Non-pigmented ciliary epithelial cell (primary cell): ENCODE results near the gene DVL3.
"Not testable (repeated sequence)": the region's sequence is repeated elsewhere in the genome, so short reads cannot be mapped to it uniquely, and the experiment has no call there.

Experiments used
- DNase-seq: peaks from one replicate; pipeline ENCODE4 v3.0.0-alpha.2; 2010; ENCODE audit warnings: low read depth

DVL3 gene

DNA sequence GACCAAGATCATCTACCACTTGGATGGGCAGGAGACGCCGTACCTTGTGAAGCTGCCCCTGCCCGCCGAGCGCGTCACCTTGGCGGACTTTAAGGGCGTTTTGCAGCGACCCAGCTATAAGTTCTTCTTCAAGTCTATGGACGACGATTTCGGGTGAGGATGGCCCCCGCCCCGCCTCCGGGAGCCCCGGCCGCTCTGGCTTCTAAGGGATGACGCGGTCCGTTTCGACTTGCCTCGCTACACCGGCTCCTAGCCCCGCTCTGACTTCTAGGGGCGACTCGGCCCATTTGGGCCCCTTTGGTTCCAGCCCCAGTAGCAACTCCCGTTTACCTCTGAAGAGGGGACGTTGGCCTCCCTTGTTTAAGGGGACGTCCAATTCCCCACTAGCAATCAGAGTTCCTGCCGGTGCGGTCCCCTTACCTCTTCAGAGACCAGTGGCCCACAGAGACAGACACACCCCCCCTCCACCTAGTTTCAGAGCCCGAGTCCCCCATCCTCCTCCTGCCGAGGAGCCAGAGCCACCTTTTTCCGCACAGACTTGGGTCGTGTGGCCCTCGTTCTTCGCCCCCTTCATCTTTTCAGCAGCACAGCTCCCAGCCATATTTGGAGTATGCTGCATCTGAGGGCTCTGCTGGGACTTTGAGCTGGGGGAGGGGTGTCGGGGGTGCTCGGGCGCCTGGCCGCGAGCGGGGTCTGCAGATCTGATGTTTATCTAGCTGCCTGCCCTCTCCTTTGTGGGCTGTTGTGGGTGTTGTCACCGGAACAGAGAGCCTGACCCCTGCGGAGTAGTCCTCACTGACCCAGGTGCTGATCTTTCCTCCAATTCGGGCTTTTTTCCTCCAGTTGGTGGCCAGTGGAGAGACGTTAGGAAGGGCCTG, 706 bp downstream of the DVL3 start:
- no peak for DNase-seq

- no peak for DNase-seq
These were observed 1.4 kb downstream of the DVL3 start for GRCh38 chr3:184156522-184156955.

DNA sequence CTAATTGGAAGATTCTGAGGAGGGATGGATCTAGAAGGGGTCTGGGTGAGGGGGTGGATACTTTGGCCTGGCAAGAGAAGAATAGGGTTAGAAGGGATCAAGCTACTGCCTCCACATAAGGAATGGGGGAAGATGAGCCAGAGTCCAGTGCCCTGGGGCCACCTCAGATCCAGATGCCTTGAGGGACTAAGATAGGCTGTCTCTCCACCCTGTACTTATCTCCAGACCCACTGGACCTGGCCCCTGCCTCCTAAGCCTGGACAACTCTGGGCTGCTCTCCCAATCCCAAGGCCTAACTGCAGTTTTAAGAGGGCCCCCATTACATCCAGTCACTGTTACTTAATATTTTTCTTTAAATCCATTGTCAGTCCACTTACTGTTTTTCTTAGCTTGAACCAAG, 2.0 kb downstream of the DVL3 start:
- no peak for DNase-seq

GRCh38 chr3:184158404-184158803, 3.2 kb downstream of the DVL3 start:
- no peak for DNase-seq

DNA sequence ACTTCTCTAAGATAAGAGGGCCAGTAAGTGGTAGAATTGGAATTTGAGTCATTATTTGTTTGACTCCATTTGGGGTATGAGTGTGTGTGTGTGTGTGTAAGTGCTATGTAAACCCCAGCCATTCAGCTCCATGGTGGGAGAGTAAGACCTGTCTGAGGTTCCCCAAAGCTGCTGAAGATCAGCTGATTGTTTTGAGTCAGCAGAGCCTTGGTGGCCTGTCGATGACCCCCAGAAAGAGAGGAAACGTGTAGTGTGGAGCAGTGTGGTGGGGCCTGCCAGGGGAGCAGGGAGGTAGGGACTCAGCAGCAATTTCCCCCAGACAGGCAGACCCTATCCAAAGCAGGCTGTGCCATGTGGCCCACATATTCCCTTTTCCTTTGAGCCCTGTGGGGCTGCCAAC, 5.3 kb downstream of the DVL3 start:
- DNase-seq, result peak; percentile 62

DNA sequence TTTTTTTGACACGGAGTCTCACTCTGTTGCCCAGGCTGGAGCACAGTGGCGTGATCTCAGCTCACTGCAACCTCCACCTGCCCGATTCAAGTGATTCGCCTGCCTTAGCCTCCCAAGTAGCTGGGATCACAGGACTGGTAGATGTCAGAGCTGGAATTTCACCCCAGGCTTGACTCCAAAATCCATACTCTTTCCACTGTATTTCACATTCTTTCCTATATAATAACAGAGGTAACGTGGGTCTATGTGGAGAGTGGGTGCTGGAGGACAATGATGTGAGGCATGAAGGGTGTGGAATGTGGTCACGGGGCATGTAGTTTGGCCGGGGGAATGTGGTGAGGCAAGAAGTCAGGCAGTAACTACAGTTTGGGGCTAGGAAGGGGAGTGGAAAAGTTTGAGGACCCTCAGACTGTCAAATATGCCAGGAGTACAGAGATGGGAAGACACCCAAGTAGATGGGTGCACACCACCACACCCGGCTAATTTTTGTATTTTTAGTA, 7.4 kb downstream of the DVL3 start:
- DNase-seq, result not testable (repeated sequence)

DNA sequence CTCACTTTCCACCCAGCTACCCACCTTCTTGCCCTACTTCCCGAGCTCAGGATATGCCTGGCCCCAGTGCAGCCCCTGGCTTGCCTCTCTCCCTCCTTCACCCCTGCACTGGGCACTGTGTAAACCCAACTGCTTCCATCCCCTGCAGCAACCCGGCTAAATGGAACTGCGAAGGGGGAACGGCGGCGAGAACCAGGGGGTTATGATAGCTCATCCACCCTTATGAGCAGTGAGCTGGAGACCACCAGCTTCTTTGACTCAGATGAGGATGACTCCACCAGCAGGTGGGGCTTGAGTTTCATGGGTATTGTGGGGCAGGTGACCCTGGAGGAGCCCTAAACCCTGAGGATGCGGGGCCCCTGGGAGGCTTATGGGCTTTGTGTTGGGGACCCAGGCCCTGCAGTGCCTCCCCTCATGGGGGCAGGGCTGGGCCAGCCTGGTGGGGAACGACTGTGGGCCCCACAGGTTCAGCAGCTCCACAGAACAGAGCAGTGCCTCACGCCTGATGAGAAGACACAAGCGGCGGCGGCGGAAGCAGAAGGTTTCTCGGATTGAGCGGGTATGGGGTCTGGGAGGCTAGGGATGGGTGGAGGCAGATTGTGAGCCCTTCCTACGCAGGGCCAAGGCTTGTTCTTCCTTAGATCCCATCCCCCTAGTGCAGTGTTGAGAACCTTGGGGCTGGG, 9.6 kb downstream of the DVL3 start:
- no peak for DNase-seq

GRCh38 chr3:184165543-184165942, 10.4 kb downstream of the DVL3 start:
- no peak for DNase-seq

DNA sequence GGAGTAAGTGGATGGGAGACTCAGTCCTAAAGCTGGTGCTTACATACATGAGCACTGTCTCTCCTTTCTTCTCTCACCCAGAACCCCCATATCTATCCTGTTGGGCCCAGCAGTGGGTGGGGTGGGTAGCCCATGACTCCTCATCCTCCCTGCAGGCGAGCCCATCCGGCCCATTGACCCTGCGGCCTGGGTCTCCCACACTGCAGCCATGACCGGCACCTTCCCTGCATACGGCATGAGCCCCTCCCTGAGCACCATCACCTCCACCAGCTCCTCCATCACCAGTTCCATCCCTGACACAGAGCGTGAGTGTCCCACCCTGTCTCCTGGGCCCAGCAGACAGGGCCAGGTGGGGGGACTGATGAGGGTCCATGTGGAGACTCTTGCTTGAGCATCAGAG, 11.5 kb downstream of the DVL3 start:
- DNase-seq, result no peak

GRCh38 chr3:184167786-184168185, 12.6 kb downstream of the DVL3 start:
- no peak for DNase-seq

DNA sequence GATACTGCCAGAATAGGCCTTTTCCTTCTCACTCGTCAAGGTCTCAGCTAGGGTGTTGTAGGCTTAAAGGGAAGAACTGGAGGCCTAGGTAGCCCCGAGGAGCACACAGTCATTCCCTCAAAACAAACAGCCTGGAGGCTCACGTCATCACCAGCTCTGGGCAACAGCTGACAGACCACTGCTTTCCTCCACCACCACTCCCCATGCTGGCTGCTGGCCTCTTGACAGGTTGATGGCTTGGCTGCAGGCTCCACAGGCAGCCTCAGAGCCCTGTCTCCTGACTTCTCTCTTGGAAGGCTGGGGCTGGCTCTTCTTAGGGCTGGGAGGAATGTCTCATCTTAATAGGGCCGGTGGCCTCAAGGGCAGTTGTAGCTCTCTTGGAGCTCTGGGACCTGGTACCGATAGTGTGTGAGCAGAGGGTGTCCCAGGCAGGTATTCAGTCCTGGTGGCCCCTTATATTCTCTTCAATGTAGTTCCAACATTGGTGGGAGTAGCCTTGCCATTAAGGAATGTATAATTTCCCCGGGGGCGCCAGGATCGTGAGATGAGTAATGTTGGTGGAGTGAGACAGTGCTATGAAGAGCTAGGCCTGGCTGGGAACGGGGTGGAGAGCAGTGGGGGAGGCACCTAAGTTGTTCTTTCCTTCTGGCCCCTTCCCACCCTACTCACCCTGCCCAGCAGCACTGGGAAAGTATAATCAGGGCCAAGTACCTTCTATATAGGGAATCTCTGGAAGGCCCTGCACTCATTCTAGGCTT, 13.4 kb downstream of the DVL3 start:
- no peak for DNase-seq

DNA sequence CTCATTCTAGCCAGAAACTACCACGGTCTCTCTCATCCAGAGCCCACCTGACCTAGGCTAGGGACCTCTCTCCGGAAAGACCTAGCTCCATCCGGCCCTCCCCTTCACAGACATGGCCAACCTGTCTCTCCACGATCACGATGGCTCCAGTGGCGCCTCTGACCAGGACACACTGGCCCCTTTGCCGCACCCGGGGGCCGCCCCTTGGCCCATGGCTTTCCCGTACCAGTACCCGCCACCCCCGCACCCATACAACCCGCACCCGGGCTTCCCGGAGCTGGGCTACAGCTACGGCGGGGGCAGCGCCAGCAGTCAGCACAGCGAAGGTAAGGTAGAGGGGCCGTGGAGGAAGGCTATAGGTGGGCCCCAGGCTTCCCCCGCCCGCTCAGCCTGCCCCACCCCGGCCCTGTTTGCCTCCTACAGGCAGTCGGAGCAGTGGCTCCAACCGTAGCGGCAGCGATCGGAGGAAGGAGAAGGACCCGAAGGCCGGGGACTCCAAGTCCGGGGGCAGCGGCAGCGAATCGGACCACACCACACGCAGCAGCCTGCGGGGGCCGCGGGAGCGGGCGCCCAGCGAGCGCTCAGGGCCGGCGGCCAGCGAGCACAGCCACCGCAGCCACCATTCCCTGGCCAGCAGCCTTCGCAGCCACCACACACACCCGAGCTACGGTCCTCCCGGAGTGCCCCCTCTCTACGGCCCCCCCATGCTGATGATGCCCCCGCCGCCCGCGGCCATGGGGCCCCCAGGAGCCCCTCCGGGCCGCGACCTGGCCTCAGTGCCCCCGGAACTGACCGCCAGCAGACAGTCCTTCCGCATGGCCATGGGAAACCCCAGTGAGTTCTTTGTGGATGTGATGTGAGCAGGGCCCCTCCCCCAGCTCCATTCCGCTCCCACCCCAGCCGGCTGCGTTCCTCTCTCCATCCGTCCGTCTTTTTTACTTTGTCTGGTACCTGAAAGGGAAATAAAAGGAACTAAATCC, 15.0 kb downstream of the DVL3 start:
- DNase-seq, result no peak

DNA sequence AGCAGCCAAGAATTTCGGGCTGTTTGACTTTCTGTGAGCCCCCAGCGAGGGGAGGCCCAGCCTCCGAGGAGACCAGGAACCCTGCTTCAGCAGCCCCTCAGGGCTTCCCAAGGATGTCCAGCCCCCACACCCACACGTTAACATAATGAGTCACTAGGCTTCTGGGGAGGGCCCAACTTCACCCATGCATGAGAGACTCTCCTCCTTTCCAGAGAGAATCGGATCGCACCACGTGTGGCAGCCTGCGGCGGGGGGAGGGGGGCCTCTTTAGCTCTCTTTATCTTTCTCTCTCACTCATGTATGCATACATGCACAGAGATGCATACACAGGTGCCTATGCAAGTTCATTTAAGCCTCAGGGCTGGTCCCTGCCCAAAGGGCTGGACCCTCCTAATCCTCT, 16.4 kb downstream of the DVL3 start:
- no peak for DNase-seq

- DNase-seq, result peak; percentile 78
These were observed 17.6 kb downstream of the DVL3 start for GRCh38 chr3:184172681-184173373.

- DNase-seq, result no peak
These were observed 18.2 kb downstream of the DVL3 start for GRCh38 chr3:184173374-184173722.

GRCh38 chr3:184174284-184174645, 19.1 kb downstream of the DVL3 start:
- DNase-seq, result no peak

- peak; percentile 97 for DNase-seq
These were observed 19.7 kb downstream of the DVL3 start, which contains the start of gene AP2M1 for GRCh38 chr3:184174646-184175492. AP2M1 (plus strand) TSS chr3:184174855; CDS start chr3:184176994, 2,139 bp downstream.

DNA sequence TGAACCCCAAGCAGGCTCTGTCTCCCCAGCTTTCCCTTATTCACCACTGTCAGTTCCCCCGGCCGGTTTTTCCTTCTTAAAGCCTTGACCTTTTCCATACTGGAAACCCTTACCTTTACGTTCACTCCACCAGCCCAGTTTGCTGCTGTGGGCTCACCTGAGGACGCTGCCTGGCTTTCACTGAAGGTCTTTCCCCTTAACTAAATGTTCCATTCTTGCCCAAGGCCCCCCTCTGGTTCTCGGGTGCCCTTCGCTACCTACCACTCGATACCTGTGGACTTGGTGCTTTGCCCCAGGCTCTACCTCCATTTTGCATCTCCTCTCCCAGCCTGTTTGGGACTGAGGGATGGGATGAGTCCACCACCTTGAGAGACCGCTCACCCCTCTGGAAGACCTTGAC, 20.3 kb downstream of the DVL3 start:
- DNase-seq, result no peak

DNA sequence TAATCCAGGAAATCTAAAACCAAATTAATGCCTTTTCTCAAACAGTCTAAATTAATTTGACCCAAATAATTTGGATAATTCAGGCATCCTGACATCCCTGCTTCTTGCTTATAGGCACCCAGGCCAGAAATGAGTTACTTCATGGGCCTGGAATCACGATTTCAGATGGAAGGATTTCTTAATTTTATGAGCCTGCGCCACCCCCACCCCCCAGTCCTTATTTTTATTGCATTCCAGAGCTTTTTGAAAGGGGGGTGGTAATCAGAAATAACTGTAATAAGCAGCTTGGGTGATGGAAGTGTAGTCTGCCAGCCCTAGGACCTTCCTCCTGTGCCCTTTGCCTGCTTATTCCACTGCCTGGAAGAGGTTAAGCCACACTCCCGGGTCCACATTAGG, 20.8 kb downstream of the DVL3 start:
- no peak for DNase-seq
